ENCODE data around the gene MARCHF4.

DNA sequence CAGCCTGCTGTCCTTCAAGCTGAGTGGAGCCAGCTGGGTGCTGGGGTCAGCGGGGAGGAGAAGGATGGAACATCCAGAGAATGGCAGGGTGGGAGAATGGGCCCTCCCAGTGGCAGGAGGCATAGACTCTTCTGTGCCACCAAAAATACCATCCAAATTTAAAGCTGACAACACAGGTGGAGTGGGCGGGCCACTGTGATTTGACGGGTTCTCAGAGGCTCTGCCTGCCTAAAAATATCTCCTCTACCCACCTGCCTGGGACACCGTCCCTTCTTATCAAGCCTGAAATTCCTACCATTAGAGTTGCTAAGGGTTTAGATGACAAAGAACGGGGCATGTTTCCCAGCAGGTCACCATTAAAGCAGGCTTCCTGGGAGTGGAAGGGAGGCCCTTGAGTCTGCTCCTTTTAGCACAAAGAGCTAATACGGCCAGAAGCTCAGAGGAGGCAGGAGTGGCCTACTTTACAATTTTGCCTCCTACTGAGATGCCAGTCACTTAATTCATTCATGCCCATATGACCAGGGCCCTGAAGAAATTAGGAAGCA, 19.8 kb upstream of the MARCHF4 start:
- TF ChIP-seq, protein P1, sequence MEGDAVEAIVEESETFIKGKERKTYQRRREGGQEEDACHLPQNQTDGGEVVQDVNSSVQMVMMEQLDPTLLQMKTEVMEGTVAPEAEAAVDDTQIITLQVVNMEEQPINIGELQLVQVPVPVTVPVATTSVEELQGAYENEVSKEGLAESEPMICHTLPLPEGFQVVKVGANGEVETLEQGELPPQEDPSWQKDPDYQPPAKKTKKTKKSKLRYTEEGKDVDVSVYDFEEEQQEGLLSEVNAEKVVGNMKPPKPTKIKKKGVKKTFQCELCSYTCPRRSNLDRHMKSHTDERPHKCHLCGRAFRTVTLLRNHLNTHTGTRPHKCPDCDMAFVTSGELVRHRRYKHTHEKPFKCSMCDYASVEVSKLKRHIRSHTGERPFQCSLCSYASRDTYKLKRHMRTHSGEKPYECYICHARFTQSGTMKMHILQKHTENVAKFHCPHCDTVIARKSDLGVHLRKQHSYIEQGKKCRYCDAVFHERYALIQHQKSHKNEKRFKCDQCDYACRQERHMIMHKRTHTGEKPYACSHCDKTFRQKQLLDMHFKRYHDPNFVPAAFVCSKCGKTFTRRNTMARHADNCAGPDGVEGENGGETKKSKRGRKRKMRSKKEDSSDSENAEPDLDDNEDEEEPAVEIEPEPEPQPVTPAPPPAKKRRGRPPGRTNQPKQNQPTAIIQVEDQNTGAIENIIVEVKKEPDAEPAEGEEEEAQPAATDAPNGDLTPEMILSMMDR (IDR thresholded peaks at IDR 0.05; ENCODE audit: low read length) = no peak
- no peak for TF ChIP-seq EZH2 (IDR thresholded peaks at IDR 0.05; ENCODE audit: borderline replicate concordance, low read length)
